Vagina (tissue), 2 donors: ENCODE measurements around the gene SNX13. TPM values are rescaled to one million over a fixed set of nuclear protein-coding genes. Genes with fewer than 3 reads are reported as not detected.

Experiments
- DNase-seq, 2 donors: peaks; one replicate each; pipeline ENCODE4 v3.0.0-alpha.2; 2017; ENCODE audit errors: extremely low spot score in 2 of 2
- H3K27ac ChIP-seq: fragments of 200-600 bp; sonication (generic); one replicate; pipeline ENCODE4 v1.5.1; 2019
- H3K27me3 ChIP-seq: fragments of 200-600 bp; sonication (generic); one replicate; pipeline ENCODE4 v1.5.1; 2019
- H3K36me3 ChIP-seq, 2 donors: fragments of 200-600 bp; sonication (generic); one replicate each; pipeline ENCODE4 v1.5.1; 2017 to 2019
- H3K4me1 ChIP-seq: fragments of 200-600 bp; sonication (generic); one replicate; pipeline ENCODE4 v1.5.1; 2019
- H3K4me3 ChIP-seq, 2 donors: fragments of 200-600 bp; sonication (generic); 1 replicate in 1 of 2; 2 replicates in 1 of 2; pipeline ENCODE4 v1.5.1; 2016 to 2019
- H3K9me3 ChIP-seq: fragments of 200-600 bp; sonication (generic); one replicate; pipeline ENCODE4 v1.5.1; 2019
- CTCF ChIP-seq, 3 experiments: fragments of 450-650 bp in 2 of 3; fragments of 200-600 bp in 1 of 3; sonication (generic) in 1 of 3; IDR thresholded peaks; one replicate each; pipeline ENCODE4 v1.5.1; 2017 to 2019; ENCODE audit warnings: antibody characterized with exemption in 3 of 3, mild to moderate bottlenecking in 2 of 3, moderate library complexity in 2 of 3
- POLR2A ChIP-seq, 2 donors: fragments of 450-650 bp; IDR thresholded peaks; one replicate each; pipeline ENCODE4 v1.6.1; 2017; ENCODE audit warnings: antibody characterized with exemption in 2 of 2, mild to moderate bottlenecking in 2 of 2, moderate library complexity in 2 of 2
- POLR2AphosphoS5 ChIP-seq, 2 donors: sonication (generic); formaldehyde crosslinking; IDR thresholded peaks; one replicate each; pipeline ENCODE4 v1.9.0; 2017; ENCODE audit warnings: antibody characterized with exemption in 2 of 2, mild to moderate bottlenecking in 2 of 2, low read depth in 1 of 2; ENCODE audit not compliant: insufficient read depth in 1 of 2
- intact Hi-C: fragments of 100-400 bp; cut with DNase I; formaldehyde crosslinking; loops from one replicate; pipeline ENCODE4 v1.15.1; 2023
- total RNA-seq: library from RNA; depleted of rRNA; stranded (reverse); fragments of >200 nt; gene quantifications from one replicate; pipeline ENCODE4 v1.2.3, GENCODE V29; 2016

Gene SNX13
- total RNA-seq, 1 donor from 2014 or later: 67.3 TPM

- no peak for TF ChIP-seq CTCF (IDR thresholded peaks at IDR 0.05)
- TF ChIP-seq POLR2AphosphoS5 (IDR thresholded peaks at IDR 0.05; ENCODE audit: insufficient read depth in 1 of 2, low read depth in 1 of 2): no peak
- TF ChIP-seq POLR2A (IDR thresholded peaks at IDR 0.05): no peak
- no peaks in the 10 kb centered on the region for H3K27me3 ChIP-seq
- H3K27ac ChIP-seq: no peak overlapping the region
- no peak for DNase-seq
- peaks cover 4% of the 10 kb centered on the region for H3K4me1 ChIP-seq
- H3K4me3 ChIP-seq: no peak overlapping the region
- intact Hi-C loops: no loop called here
- H3K36me3 ChIP-seq: no peaks in the 10 kb centered on the region
- H3K9me3 ChIP-seq: no peaks in the 10 kb centered on the region
Observed at GRCh38 chr7:17946591-17946990, 6.3 kb upstream of the SNX13 start.

- intact Hi-C loops: no loop called here
- Histone ChIP-seq H3K27me3 (no peaks in the 10 kb centered on the region), H3K36me3 (no peaks in the 10 kb centered on the region), H3K9me3 (no peaks in the 10 kb centered on the region), H3K4me1 (peaks cover 12% of the 10 kb centered on the region), H3K4me3 (no peak overlapping the region), H3K27ac (no peak overlapping the region)
- no peak for DNase-seq
- no peak for TF ChIP-seq CTCF (IDR thresholded peaks at IDR 0.05)
- no peak for TF ChIP-seq POLR2A (IDR thresholded peaks at IDR 0.05)
- TF ChIP-seq POLR2AphosphoS5 (IDR thresholded peaks at IDR 0.05; ENCODE audit: insufficient read depth in 1 of 2, low read depth in 1 of 2): no peak
Observed at GRCh38 chr7:17944720-17945119, 4.4 kb upstream of the SNX13 start.

- Histone ChIP-seq H3K4me3 (no peak overlapping the region), H3K9me3 (no peaks in the 10 kb centered on the region), H3K4me1 (peaks cover 24% of the 10 kb centered on the region), H3K36me3 (no peaks in the 10 kb centered on the region), H3K27ac (no peak overlapping the region), H3K27me3 (no peaks in the 10 kb centered on the region)
- DNase-seq: no peak
- TF ChIP-seq CTCF (IDR thresholded peaks at IDR 0.05) (no peak), POLR2AphosphoS5 (IDR thresholded peaks at IDR 0.05; ENCODE audit: insufficient read depth in 1 of 2, low read depth in 1 of 2) (no peak), POLR2A (IDR thresholded peaks at IDR 0.05) (no peak)
- intact Hi-C loops: no loop called here
Observed at GRCh38 chr7:17943006-17943405, 2.7 kb upstream of the SNX13 start.

GRCh38 chr7:17942231-17942630, 1.9 kb upstream of the SNX13 start:
- H3K27me3 ChIP-seq: no peaks in the 10 kb centered on the region
- TF ChIP-seq CTCF (IDR thresholded peaks at IDR 0.05): no peak
- TF ChIP-seq POLR2A (IDR thresholded peaks at IDR 0.05): no peak
- TF ChIP-seq POLR2AphosphoS5 (IDR thresholded peaks at IDR 0.05; ENCODE audit: insufficient read depth in 1 of 2, low read depth in 1 of 2): no peak
- H3K4me1 ChIP-seq: peaks cover 32% of the 10 kb centered on the region
- H3K9me3 ChIP-seq: no peaks in the 10 kb centered on the region
- intact Hi-C loops: no loop called here
- no peak overlapping the region for H3K27ac ChIP-seq
- no peak overlapping the region for H3K4me3 ChIP-seq
- H3K36me3 ChIP-seq: no peaks in the 10 kb centered on the region
- DNase-seq: no peak

- H3K27ac ChIP-seq: peak overlapping the region; percentile 99
- DNase-seq: no peak
- H3K27me3 ChIP-seq: no peaks in the 10 kb centered on the region
- no peaks in the 10 kb centered on the region for H3K36me3 ChIP-seq
- no peaks in the 10 kb centered on the region for H3K9me3 ChIP-seq
- peaks cover 45% of the 10 kb centered on the region for H3K4me1 ChIP-seq
- H3K4me3 ChIP-seq: peak overlapping the region; percentile 89 to 93
- TF ChIP-seq POLR2AphosphoS5 (IDR thresholded peaks at IDR 0.05; ENCODE audit: insufficient read depth in 1 of 2, low read depth in 1 of 2): no peak
- TF ChIP-seq CTCF (IDR thresholded peaks at IDR 0.05): no peak
- TF ChIP-seq POLR2A (IDR thresholded peaks at IDR 0.05): no peak
- intact Hi-C loops: no loop called here
Observed at GRCh38 chr7:17940951-17941431, 697 bp upstream of the SNX13 start.
